ENCODE data around the gene CEL.

DNA sequence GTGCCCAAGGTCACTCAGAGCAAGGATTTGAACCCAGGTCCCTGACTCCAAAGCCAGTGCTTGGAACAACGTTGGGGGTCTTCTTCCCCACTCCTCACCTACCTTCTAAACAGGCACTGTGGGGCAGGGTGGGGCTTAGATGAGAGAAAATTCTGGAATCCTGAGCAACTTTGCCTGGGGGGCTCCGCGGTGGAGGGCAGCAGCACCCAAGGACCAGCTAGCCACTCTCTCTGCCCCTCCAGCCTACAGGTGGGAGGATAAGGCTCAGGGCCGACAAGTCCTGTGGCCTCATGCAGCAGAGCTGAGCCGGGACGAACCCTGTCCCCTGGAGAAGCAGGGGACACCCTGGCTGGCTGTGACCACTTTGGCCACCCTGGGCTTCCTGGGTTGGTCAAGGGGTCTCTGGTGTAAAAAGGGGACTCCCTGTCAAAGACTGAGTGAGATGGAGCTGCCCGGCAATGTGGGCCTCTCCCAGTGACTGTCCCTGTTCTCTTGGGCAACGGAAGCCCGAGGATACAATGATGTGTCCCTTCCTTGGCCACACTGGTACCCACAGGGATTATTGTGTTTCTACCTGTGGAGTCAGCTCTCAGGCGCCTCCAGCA lies 26.5 kb downstream of the CEL start:
- TF ChIP-seq OSR1 (CRISPR knock-in tag; IDR thresholded peaks at IDR 0.05) (no peak), SNAI2 (CRISPR knock-in tag; IDR thresholded peaks at IDR 0.05) (no peak), ZFP30 (CRISPR knock-in tag; IDR thresholded peaks at IDR 0.05) (no peak)

All from SK-N-SH treated with all-trans-retinoic acid at 6 μM for 48 hours (cell line).